ENCODE measurements around the gene PTTG1IP. TPM values are rescaled to one million over a fixed set of nuclear protein-coding genes. Genes with fewer than 3 reads are reported as not detected.
"Not testable (repeated sequence)": the region's sequence is repeated elsewhere in the genome, so short reads cannot be mapped to it uniquely, and the experiment has no call there.

Gene PTTG1IP
- total RNA-seq, 6 experiments from 2014 or later: 241 to 290 (median 277) TPM

DNA sequence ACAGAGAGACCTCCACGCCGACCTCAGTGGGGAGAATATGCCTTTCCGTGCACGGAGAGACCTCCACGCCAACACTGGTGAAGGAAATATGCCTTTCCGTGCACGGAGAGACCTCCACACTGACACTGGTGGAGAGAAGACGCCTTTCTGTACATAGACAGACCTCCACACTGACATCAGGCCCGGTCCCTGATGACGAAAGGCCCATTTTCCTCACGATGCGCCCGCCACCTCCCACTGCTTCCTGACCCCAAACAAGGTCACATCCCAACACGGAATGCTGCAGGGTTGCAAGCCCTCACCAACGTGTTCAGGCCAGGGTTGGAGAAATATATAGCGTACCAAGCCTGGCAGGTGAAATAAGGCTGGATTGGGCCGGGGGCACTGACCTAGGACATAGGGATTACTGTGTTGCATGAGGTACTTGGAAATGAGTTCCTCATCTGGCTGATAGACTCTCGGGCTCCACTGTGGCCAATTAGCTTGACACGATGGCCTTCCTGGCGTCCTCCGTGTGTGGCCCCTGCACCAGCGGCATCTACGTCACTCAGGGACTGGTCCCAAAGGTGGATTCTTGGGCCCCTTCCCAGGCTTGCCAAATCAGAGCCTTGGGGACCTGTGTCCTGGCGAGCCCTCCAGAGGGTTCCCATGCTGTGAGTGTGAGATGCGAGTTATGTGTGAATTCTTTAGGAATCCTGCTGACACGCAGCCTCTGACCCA is 39.1 kb downstream of the PTTG1IP start:
- Mint-ChIP-seq H3K27ac (no peak overlapping the region), H3K4me3 (no peak overlapping the region), H3K36me3 (ENCODE audit: low read depth) (no peaks in the 10 kb centered on the region), H3K4me1 (ENCODE audit: low read depth) (no peaks in the 10 kb centered on the region; the same call in 1 of the 2 replicates), H3K9me3 (peaks cover 2% of the 10 kb centered on the region), H3K27me3 (ENCODE audit: insufficient read depth) (peaks cover 11% of the 10 kb centered on the region)
- no peak for DNase-seq
- TF ChIP-seq, protein P1, sequence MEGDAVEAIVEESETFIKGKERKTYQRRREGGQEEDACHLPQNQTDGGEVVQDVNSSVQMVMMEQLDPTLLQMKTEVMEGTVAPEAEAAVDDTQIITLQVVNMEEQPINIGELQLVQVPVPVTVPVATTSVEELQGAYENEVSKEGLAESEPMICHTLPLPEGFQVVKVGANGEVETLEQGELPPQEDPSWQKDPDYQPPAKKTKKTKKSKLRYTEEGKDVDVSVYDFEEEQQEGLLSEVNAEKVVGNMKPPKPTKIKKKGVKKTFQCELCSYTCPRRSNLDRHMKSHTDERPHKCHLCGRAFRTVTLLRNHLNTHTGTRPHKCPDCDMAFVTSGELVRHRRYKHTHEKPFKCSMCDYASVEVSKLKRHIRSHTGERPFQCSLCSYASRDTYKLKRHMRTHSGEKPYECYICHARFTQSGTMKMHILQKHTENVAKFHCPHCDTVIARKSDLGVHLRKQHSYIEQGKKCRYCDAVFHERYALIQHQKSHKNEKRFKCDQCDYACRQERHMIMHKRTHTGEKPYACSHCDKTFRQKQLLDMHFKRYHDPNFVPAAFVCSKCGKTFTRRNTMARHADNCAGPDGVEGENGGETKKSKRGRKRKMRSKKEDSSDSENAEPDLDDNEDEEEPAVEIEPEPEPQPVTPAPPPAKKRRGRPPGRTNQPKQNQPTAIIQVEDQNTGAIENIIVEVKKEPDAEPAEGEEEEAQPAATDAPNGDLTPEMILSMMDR (IDR thresholded peaks at IDR 0.05): no peak

DNA sequence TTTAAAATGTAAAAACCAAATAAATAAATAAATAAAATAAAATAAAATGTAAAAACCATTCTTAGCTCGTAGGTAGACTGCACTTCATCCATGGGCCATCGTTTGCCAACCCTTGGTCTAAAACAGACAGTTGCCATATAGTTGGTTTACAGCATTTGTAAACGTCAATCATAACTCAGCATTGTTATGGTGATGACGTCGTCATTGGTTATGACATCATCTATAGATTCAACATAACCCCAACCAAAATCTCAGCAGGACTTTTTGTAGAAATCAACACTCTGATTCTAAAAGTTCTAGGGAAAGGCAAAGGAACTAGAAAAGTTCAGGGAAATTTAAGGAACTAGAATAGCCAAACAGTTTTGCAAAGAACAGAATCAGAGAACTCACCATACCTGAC is 39.8 kb downstream of the PTTG1IP start:
- Mint-ChIP-seq H3K9me3 (peaks cover 9% of the 10 kb centered on the region), H3K4me1 (ENCODE audit: low read depth) (no peaks in the 10 kb centered on the region; the same call in 1 of the 2 replicates), H3K4me3 (no peak overlapping the region), H3K36me3 (ENCODE audit: low read depth) (peaks cover 4% of the 10 kb centered on the region), H3K27ac (no peak overlapping the region), H3K27me3 (ENCODE audit: insufficient read depth) (peaks cover 8% of the 10 kb centered on the region)
- no peak for DNase-seq
- TF ChIP-seq, protein P1 (IDR thresholded peaks at IDR 0.05): no peak

DNA sequence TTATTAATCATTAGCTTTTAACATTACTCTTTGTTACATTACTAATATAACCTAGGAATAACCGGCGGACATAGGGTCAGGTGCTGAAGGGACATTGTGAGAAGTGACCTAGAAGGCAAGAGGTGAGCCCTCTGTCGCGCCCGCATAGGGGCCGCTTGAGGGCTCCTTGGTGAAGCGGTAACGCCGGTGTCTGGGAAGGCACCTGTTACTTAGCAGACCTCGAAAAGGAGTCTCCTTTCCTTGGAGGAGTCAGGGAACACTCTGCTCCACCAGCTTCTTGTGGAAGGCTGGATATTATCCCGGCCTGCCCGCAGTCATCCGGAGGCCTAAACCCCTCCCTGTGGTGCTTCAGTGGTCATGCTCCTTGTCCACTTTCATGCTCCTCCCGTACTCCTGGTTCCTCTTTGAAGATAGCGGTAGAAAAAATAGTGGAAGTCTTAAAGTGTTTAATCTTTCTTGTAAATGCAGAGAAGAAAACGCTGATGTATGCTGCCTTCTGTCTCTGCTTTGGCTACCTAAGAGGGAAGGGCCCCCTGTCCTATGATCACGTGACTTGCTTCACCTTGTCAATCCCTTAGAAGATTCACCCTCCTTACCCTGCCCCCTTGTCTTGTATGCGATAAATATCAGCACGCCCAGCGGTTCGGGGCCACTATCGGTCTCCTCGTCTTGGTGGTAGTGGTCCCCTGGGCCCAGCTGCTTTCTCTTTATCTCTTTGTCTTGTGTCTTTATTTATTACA is 40.8 kb downstream of the PTTG1IP start:
- Mint-ChIP-seq H3K27me3 (ENCODE audit: insufficient read depth) (peaks cover 14% of the 10 kb centered on the region), H3K9me3 (peaks cover 19% of the 10 kb centered on the region), H3K36me3 (ENCODE audit: low read depth) (peaks cover 14% of the 10 kb centered on the region)
- H3K4me1 Mint-ChIP-seq (ENCODE audit: low read depth); DNase-seq; H3K27ac Mint-ChIP-seq; H3K4me3 Mint-ChIP-seq: not testable (repeated sequence)

DNA sequence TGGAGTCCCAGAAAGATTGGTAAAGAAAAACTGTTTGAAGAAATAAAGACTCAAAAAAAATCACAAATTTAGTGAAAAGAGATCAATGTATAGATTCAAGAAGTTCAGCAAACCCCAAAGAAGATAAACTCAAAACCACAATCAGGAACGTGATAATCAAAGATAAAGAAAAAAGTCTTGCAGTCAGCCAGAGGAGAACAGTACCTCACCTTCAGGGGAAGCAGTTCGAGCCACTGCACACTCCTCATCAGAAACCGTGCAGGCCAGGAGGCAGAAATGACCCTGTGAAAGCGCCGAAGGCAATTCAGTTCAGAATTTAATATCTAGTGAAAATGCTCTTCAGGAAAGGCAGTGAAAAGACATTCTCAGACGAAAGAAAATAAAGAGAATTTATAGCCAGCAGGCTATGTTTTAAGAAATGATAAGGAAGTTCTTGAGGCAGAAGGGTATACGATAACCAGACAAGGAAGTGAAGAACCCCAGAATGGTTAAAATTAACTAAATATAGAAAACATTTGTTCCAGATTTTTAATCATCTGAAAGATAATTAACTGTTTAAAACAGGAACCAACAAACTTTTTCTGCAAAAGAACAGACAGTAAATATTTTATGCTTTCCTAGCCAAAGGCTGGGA is 42.1 kb downstream of the PTTG1IP start:
- Mint-ChIP-seq H3K27me3 (ENCODE audit: insufficient read depth) (peaks cover 14% of the 10 kb centered on the region), H3K4me3 (no peak overlapping the region), H3K27ac (no peak overlapping the region), H3K4me1 (ENCODE audit: low read depth) (no peaks in the 10 kb centered on the region; the same call in 1 of the 2 replicates), H3K9me3 (peaks cover 27% of the 10 kb centered on the region), H3K36me3 (ENCODE audit: low read depth) (peaks cover 21% of the 10 kb centered on the region)
- DNase-seq: no peak
- TF ChIP-seq, protein P1 (IDR thresholded peaks at IDR 0.05): no peak

DNA sequence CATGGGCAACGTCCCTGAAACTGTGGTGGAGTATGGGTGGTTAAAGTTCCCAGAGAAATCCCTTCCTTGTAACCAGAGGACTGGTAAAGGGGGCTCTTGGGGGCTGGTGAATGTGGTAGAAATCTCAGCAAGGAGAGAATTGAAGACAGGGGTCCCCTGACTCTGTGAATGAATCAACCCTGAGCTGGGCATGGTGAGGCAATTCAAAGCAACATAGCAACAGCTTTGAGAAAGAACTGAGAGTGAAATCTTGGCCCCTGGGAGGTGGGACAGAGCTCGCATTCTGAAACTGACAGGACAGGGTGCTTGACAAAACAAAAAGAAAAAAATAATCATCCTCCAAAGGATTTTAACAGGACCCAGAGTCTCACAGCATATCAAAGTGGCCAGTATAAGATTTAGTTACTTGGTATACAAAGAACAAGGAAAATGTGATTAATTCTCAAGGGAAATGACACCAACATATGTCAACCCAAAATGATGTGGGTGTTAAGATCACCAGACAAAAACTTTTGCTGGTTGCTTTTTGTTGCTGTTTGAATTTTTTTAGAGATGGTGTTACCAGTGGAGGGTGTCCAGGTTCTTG is 43.9 kb downstream of the PTTG1IP start:
- no peak overlapping the region for H3K4me3 Mint-ChIP-seq
- H3K36me3 Mint-ChIP-seq (ENCODE audit: low read depth): peaks cover 21% of the 10 kb centered on the region
- peaks cover 19% of the 10 kb centered on the region for H3K27me3 Mint-ChIP-seq (ENCODE audit: insufficient read depth)
- peaks cover 27% of the 10 kb centered on the region for H3K9me3 Mint-ChIP-seq
- no peak for DNase-seq
- no peak overlapping the region for H3K27ac Mint-ChIP-seq
- TF ChIP-seq, protein P1 (IDR thresholded peaks at IDR 0.05): no peak
- no peaks in the 10 kb centered on the region for H3K4me1 Mint-ChIP-seq (ENCODE audit: low read depth)
